Choroid plexus epithelial cell (primary cell): ENCODE results near the gene FBXO47.
"Not testable (repeated sequence)": the region's sequence is repeated elsewhere in the genome, so short reads cannot be mapped to it uniquely, and the experiment has no call there.

Experiments used
- DNase-seq: peaks from one replicate; pipeline ENCODE4 v3.0.0-alpha.2; 2010; ENCODE audit warnings: low read depth
- H3K4me3 ChIP-seq: 2 replicates; pipeline ENCODE4 v1.5.1; 2011; ENCODE audit warnings: low read depth, mild to moderate bottlenecking, control low read depth, low read length, moderate library complexity
- CTCF ChIP-seq: conservative IDR thresholded peaks from 2 replicates; pipeline ENCODE4 v1.5.1; 2011; ENCODE audit warnings: low read depth, mild to moderate bottlenecking, control low read depth, inconsistent platforms, low read length, moderate library complexity

Gene FBXO47

GRCh38 chr17:38958756-38959155 is 8.4 kb downstream of the FBXO47 start:
- H3K4me3 ChIP-seq, result no peak overlapping the region
- no peak for TF ChIP-seq CTCF
- peak; percentile 63 for DNase-seq

GRCh38 chr17:38958326-38958725 is 8.9 kb downstream of the FBXO47 start:
- H3K4me3 ChIP-seq, result no peak overlapping the region
- no peak for TF ChIP-seq CTCF
- peak; percentile 63 for DNase-seq

- not testable (repeated sequence) for H3K4me3 ChIP-seq, DNase-seq
Observed at GRCh38 chr17:38953800-38954199, 13.4 kb downstream of the FBXO47 start.

- no peak overlapping the region for H3K4me3 ChIP-seq
- TF ChIP-seq CTCF, result no peak
- no peak for DNase-seq
Observed at GRCh38 chr17:38947189-38947588, 20.0 kb downstream of the FBXO47 start.

- DNase-seq, result peak; percentile 29
- H3K4me3 ChIP-seq, result no peak overlapping the region
- no peak for TF ChIP-seq CTCF
Observed at GRCh38 chr17:38943607-38944006, 23.6 kb downstream of the FBXO47 start.

- DNase-seq, result no peak
- no peak for TF ChIP-seq CTCF
- no peak overlapping the region for H3K4me3 ChIP-seq
Observed at GRCh38 chr17:38942696-38943334, 24.4 kb downstream of the FBXO47 start.

GRCh38 chr17:38940404-38940803 is 26.8 kb downstream of the FBXO47 start:
- TF ChIP-seq CTCF, result no peak
- DNase-seq, result no peak
- no peak overlapping the region for H3K4me3 ChIP-seq
